ENCODE results near the gene CLOCK. TPM values are rescaled to one million over a fixed set of nuclear protein-coding genes. Genes with fewer than 3 reads are reported as not detected.

Gene CLOCK
- total and polyA plus RNA-seq, 2 of the 13 experiments (the other 11 are each of a cell fraction or from before 2014, with no cell fraction given), result 8.8 to 13.5 TPM

- TF ChIP-seq, protein P1, sequence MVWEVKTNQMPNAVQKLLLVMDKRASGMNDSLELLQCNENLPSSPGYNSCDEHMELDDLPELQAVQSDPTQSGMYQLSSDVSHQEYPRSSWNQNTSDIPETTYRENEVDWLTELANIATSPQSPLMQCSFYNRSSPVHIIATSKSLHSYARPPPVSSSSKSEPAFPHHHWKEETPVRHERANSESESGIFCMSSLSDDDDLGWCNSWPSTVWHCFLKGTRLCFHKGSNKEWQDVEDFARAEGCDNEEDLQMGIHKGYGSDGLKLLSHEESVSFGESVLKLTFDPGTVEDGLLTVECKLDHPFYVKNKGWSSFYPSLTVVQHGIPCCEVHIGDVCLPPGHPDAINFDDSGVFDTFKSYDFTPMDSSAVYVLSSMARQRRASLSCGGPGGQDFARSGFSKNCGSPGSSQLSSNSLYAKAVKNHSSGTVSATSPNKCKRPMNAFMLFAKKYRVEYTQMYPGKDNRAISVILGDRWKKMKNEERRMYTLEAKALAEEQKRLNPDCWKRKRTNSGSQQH (CRISPR knock-in tag; IDR thresholded peaks at IDR 0.05; ENCODE audit: low read depth), result no peak; the same call in 1 of the 2 replicates
- TF ChIP-seq ZNF383 (CRISPR knock-in tag; IDR thresholded peaks at IDR 0.05; ENCODE audit: borderline replicate concordance) (no peak), TCF12 (IDR thresholded peaks at IDR 0.05) (no peak), TCF12 (CRISPR knock-in tag; IDR thresholded peaks at IDR 0.05) (peak; percentile 74; the same call in 1 of the 2 replicates), FOXK1 (CRISPR knock-in tag; IDR thresholded peaks at IDR 0.05; ENCODE audit: borderline replicate concordance, low read depth) (peak; percentile 51; the same call in 1 of the 2 replicates), THAP11 (CRISPR knock-in tag; IDR thresholded peaks at IDR 0.05) (peak; percentile 79), ZKSCAN8 (CRISPR knock-in tag; IDR thresholded peaks at IDR 0.05; ENCODE audit: borderline replicate concordance) (no peak), ZNF800 (CRISPR knock-in tag; IDR thresholded peaks at IDR 0.05) (peak; percentile 60), ZNF605 (CRISPR knock-in tag; IDR thresholded peaks at IDR 0.05) (no peak), ZNF672 (CRISPR knock-in tag; IDR thresholded peaks at IDR 0.05) (no peak), PRPF4 (IDR thresholded peaks at IDR 0.05; ENCODE audit: low read depth, low read length, poor library complexity, severe bottlenecking) (no peak)
- TF ChIP-seq, protein P2, sequence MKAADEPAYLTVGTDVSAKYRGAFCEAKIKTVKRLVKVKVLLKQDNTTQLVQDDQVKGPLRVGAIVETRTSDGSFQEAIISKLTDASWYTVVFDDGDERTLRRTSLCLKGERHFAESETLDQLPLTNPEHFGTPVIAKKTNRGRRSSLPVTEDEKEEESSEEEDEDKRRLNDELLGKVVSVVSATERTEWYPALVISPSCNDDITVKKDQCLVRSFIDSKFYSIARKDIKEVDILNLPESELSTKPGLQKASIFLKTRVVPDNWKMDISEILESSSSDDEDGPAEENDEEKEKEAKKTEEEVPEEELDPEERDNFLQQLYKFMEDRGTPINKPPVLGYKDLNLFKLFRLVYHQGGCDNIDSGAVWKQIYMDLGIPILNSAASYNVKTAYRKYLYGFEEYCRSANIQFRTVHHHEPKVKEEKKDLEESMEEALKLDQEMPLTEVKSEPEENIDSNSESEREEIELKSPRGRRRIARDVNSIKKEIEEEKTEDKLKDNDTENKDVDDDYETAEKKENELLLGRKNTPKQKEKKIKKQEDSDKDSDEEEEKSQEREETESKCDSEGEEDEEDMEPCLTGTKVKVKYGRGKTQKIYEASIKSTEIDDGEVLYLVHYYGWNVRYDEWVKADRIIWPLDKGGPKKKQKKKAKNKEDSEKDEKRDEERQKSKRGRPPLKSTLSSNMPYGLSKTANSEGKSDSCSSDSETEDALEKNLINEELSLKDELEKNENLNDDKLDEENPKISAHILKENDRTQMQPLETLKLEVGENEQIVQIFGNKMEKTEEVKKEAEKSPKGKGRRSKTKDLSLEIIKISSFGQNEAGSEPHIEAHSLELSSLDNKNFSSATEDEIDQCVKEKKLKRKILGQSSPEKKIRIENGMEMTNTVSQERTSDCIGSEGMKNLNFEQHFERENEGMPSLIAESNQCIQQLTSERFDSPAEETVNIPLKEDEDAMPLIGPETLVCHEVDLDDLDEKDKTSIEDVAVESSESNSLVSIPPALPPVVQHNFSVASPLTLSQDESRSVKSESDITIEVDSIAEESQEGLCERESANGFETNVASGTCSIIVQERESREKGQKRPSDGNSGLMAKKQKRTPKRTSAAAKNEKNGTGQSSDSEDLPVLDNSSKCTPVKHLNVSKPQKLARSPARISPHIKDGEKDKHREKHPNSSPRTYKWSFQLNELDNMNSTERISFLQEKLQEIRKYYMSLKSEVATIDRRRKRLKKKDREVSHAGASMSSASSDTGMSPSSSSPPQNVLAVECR (CRISPR knock-in tag; IDR thresholded peaks at IDR 0.05; ENCODE audit: borderline replicate concordance), result peak; percentile 81; the same call in 1 of the 2 replicates
- TF ChIP-seq, protein P3, sequence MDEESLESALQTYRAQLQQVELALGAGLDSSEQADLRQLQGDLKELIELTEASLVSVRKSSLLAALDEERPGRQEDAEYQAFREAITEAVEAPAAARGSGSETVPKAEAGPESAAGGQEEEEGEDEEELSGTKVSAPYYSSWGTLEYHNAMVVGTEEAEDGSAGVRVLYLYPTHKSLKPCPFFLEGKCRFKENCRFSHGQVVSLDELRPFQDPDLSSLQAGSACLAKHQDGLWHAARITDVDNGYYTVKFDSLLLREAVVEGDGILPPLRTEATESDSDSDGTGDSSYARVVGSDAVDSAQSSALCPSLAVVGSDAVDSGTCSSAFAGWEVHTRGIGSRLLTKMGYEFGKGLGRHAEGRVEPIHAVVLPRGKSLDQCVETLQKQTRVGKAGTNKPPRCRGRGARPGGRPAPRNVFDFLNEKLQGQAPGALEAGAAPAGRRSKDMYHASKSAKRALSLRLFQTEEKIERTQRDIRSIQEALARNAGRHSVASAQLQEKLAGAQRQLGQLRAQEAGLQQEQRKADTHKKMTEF (CRISPR knock-in tag; IDR thresholded peaks at IDR 0.05), result peak; percentile 50
- TF ChIP-seq, protein P4, sequence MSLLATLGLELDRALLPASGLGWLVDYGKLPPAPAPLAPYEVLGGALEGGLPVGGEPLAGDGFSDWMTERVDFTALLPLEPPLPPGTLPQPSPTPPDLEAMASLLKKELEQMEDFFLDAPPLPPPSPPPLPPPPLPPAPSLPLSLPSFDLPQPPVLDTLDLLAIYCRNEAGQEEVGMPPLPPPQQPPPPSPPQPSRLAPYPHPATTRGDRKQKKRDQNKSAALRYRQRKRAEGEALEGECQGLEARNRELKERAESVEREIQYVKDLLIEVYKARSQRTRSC (CRISPR knock-in tag; IDR thresholded peaks at IDR 0.05; ENCODE audit: low read depth), result no peak
Observed at GRCh38 chr4:55545641-55546505, 836 bp downstream of the CLOCK start (continued).
